Measurements from ENCODE around the gene AHDC1.

- TF ChIP-seq POLR2A (IDR thresholded peaks at IDR 0.05; ENCODE audit: low read length) = no peak
- no peak for TF ChIP-seq GATA1 (IDR thresholded peaks at IDR 0.05; ENCODE audit: low read depth, low read length)
Measured at GRCh38 chr1:27609210-27609555, 5.2 kb upstream of the AHDC1 start.

Data from erythroblast (primary cell).